ENCODE results near the gene RRBP1. TPM values are rescaled to one million over a fixed set of nuclear protein-coding genes. Genes with fewer than 3 reads are reported as not detected.

The RRBP1 gene
- total RNA-seq, 1 experiment from 2014 or later, result 45.3 TPM

DNA sequence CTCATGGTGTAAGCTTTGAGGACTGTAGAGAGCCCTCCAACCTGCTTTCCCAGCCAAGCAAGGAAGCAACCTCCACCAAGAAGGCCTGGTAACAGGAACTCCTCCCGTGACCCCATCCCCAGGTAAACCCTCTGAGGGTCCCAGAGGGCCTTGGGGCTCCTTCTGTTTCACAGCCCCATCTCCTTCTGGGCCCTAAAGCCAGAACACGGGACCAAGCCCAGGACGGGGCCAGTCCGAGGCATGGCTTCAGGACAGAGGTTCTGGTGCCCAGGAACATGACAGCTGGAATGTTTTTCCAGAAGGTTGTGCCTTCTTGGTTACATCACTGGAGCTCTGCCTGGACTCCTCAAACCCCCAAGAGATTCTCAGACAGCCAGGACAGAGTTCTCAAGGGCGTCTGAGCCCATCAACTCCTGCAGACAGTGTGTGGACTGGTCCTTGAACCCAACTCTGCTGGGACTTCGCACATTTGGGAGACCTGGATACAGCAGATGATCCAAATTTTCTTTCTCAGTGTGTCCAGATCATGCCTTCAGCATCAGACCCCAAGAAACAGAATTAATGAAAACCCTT is 43.1 kb downstream of the RRBP1 start:
- CTCF ChIA-PET, result no interaction called here
- H3K4me3 Mint-ChIP-seq (ENCODE audit: low read depth, unreplicated experiment), result no peak overlapping the region
- no peaks in the 10 kb centered on the region for H3K36me3 Mint-ChIP-seq (ENCODE audit: insufficient read depth, unreplicated experiment)
- intact Hi-C loops (cut with micrococcal nuclease; ENCODE audit: unreplicated experiment), result no loop called here
- H3K27ac Mint-ChIP-seq (ENCODE audit: unreplicated experiment), result no peak overlapping the region
- H3K9me3 Mint-ChIP-seq (ENCODE audit: low read depth, unreplicated experiment), result no peaks in the 10 kb centered on the region
- no peak for TF ChIP-seq CTCF (IDR thresholded peaks at IDR 0.05; ENCODE audit: unreplicated experiment)
- no peaks in the 10 kb centered on the region for H3K4me1 Mint-ChIP-seq (ENCODE audit: low read depth, unreplicated experiment)
- DNase-seq, result no peak
- BruUV-seq (replicated peaks), result no TSS peak
- no peaks in the 10 kb centered on the region for H3K27me3 Mint-ChIP-seq (ENCODE audit: unreplicated experiment)

GRCh38 chr20:17637985-17638640 is 43.9 kb downstream of the RRBP1 start:
- Mint-ChIP-seq H3K36me3 (ENCODE audit: insufficient read depth, unreplicated experiment) (no peaks in the 10 kb centered on the region), H3K4me1 (ENCODE audit: low read depth, unreplicated experiment) (no peaks in the 10 kb centered on the region), H3K4me3 (ENCODE audit: low read depth, unreplicated experiment) (no peak overlapping the region), H3K9me3 (ENCODE audit: low read depth, unreplicated experiment) (no peaks in the 10 kb centered on the region), H3K27ac (ENCODE audit: unreplicated experiment) (no peak overlapping the region), H3K27me3 (ENCODE audit: unreplicated experiment) (no peaks in the 10 kb centered on the region)
- intact Hi-C loops (cut with micrococcal nuclease; ENCODE audit: unreplicated experiment), result no loop called here
- no TSS peak for BruUV-seq (replicated peaks)
- no peak for TF ChIP-seq CTCF (IDR thresholded peaks at IDR 0.05; ENCODE audit: unreplicated experiment)
- CTCF ChIA-PET, result no interaction called here
- DNase-seq, result no peak

DNA sequence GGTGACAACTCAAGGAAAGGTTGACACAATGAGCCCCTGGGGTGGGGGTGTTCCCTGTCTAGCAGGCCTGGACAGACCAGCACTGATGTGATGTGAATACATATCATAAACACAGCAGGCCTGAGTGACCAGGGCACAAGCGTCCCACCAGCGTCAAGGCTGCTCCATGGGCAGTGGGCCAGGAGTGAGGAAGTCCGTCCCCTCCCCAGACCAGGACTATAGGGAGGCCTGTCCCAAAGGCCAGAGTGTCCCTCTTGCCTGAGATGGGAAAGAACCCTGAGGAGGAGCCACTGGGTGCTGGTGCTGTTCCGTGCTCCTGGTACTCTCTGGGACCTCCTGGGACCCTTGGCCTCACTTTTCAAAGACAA is 44.6 kb downstream of the RRBP1 start:
- no peak for TF ChIP-seq CTCF (IDR thresholded peaks at IDR 0.05; ENCODE audit: unreplicated experiment)
- H3K9me3 Mint-ChIP-seq (ENCODE audit: low read depth, unreplicated experiment), result no peaks in the 10 kb centered on the region

DNA sequence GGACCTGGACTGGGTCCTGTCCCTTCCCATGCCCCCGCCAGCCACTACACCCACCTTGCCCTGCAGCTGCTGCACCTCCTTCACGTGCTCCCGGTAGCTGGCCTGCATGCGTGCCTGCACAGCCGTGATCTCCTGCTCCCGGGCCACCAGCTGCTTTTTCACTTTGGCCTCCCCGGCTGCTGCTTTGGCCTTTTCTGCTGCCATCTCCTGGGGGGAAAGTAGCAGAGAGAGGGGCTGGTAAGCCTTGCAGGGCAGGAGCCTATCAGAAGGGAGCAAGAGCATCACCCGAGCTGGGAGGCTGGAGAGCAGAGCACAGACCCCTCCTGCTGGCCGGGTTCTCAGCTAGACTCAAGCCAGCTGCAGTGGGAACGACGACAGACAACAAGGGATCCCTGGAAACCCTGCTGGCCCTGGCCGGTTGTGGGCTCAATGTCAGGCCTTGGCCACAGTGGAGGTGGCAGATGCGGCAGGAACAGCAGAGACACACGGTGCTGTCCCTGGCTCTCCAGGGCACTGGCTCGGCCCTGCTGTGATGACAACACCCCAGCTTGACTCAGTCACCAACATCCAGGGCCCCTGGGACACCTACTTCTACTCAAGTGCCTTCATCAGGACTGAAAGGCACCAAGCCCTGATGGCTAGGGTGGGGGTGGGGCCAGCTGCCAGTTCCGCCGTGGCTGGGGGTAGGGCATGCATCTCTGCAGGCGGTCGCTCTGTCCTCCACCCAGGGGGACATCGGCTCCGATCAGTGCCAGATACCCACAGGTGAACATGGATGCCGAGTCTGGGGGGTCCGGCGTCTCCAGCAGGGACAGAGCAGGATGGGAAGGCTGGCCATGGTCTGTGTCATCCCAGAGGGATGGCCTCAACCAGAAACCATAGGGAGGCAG is 45.3 kb downstream of the RRBP1 start:
- TF ChIP-seq CTCF (IDR thresholded peaks at IDR 0.05; ENCODE audit: unreplicated experiment), result no peak
- H3K27ac Mint-ChIP-seq (ENCODE audit: unreplicated experiment), result no peak overlapping the region

More for the DNA sequence above, 44.6 kb downstream of the RRBP1 start:
- Mint-ChIP-seq H3K27me3 (ENCODE audit: unreplicated experiment) (no peaks in the 10 kb centered on the region), H3K4me1 (ENCODE audit: low read depth, unreplicated experiment) (no peaks in the 10 kb centered on the region), H3K36me3 (ENCODE audit: insufficient read depth, unreplicated experiment) (no peaks in the 10 kb centered on the region), H3K4me3 (ENCODE audit: low read depth, unreplicated experiment) (no peak overlapping the region), H3K27ac (ENCODE audit: unreplicated experiment) (no peak overlapping the region)
- no peak for DNase-seq
- no TSS peak for BruUV-seq (replicated peaks)
- CTCF ChIA-PET, result no interaction called here
- intact Hi-C loops (cut with micrococcal nuclease; ENCODE audit: unreplicated experiment), result no loop called here

More for the DNA sequence above, 45.3 kb downstream of the RRBP1 start:
- Mint-ChIP-seq H3K4me3 (ENCODE audit: low read depth, unreplicated experiment) (no peak overlapping the region), H3K4me1 (ENCODE audit: low read depth, unreplicated experiment) (no peaks in the 10 kb centered on the region), H3K9me3 (ENCODE audit: low read depth, unreplicated experiment) (no peaks in the 10 kb centered on the region), H3K27me3 (ENCODE audit: unreplicated experiment) (no peaks in the 10 kb centered on the region), H3K36me3 (ENCODE audit: insufficient read depth, unreplicated experiment) (no peaks in the 10 kb centered on the region)
- BruUV-seq (replicated peaks), result no TSS peak
- intact Hi-C loops (cut with micrococcal nuclease; ENCODE audit: unreplicated experiment), result no loop called here
- CTCF ChIA-PET, result no interaction called here
- no peak for DNase-seq

Data from Calu3 (cell line).